Dermis microvascular lymphatic vessel endothelial cell (primary cell): ENCODE data around the gene MRPS27. TPM values are rescaled to one million over a fixed set of nuclear protein-coding genes. Genes with fewer than 3 reads are reported as not detected.
"Not testable (repeated sequence)": the region's sequence is repeated elsewhere in the genome, so short reads cannot be mapped to it uniquely, and the experiment has no call there.

Experiments
- DNase-seq, 2 donors: peaks; one replicate each; pipeline versions ENCODE4 v3.0.0 to v3.0.0-alpha.2; 2010; ENCODE audit warnings: low read depth in 2 of 2
- total RNA-seq: library from RNA; depleted of rRNA; stranded (reverse); fragments of >200 nt; gene quantifications from 2 replicates; pipeline ENCODE4 v1.2.1, GENCODE V29; 2014

The MRPS27 gene
- total RNA-seq, 1 donor from 2014 or later, result 82.3 TPM

DNA sequence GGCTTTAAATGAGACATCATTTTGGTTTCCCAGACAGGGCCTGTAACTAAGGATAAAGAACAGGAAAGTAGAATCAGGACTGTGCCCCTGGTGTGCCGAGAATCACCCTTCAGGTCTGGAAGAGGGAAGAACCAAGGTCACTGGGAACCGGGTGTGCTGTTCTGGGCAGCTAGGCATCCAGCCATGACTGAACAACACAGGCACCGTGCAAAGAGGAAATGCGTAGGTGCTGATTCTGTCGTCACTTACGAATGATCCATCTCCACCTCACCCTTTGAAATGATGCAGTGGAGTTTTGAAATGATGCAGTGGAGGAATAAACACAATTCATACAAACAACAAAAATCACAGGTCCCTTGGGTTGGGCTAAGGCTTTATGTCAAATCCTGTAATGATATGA lies 148.4 kb downstream of the MRPS27 start:
- DNase-seq, result peak in 1 of 2 donors; percentile 28

- DNase-seq, result not testable (repeated sequence)
Observed at GRCh38 chr5:72171181-72171580, 148.9 kb downstream of the MRPS27 start.

DNA sequence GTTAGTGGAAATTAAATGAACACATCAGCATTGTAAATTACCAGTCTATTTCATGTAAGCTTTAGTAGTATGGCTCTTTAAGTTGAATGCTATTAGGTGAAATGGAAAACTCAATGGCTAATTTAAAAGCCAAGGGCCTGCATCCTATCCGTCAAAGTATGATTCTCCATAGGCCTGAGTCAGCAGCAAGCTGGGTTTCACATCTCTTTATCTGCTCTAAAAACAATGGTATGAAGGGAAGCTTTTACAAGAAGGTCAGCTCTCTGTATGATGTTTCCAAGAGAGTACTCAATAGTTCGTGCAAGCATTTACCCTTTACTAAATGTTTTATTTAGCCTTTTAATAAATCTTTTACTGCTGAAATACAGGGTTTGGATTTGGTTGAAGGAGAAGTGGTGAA lies 149.9 kb downstream of the MRPS27 start:
- DNase-seq, result no peak

Other genes starting within 250 kb of the MRPS27 start
- gene MAP1B, start 212.8 kb downstream of the MRPS27 start, total RNA-seq, result 39.3 and 40.0 TPM in 2 replicates
- gene PTCD2, start 133 bp upstream of the MRPS27 start, total RNA-seq, result 2.3 and 3.3 TPM in 2 replicates
- 1.6 and 1.9 TPM in 2 replicates for gene ZNF366, start 187.2 kb upstream of the MRPS27 start, total RNA-seq